Fibroblast of lung (primary cell): ENCODE data around the gene IGFN1. TPM values are rescaled to one million over a fixed set of nuclear protein-coding genes. Genes with fewer than 3 reads are reported as not detected.

ENCODE experiments used
- DNase-seq, 2 donors: peaks; one replicate each; pipeline versions ENCODE4 v3.0.0 to v3.0.0-alpha.2; 2010; ENCODE audit warnings: low read depth in 2 of 2
- H2AFZ ChIP-seq: 2 replicates; pipeline ENCODE4 v1.5.1; 2012; ENCODE audit warnings: low read length, control low read depth, inconsistent platforms
- H3K27ac ChIP-seq: 2 replicates; pipeline ENCODE4 v1.5.1; 2011; ENCODE audit warnings: low read length, control low read depth; ENCODE audit not compliant: insufficient read depth
- H3K27me3 ChIP-seq: 2 replicates; pipeline ENCODE4 v1.5.1; 2011; ENCODE audit warnings: mild to moderate bottlenecking, low read length; ENCODE audit not compliant: control insufficient read depth, insufficient read depth
- H3K36me3 ChIP-seq: 2 replicates; pipeline ENCODE4 v1.5.1; 2011; ENCODE audit warnings: low read length; ENCODE audit not compliant: control insufficient read depth, insufficient read depth
- H3K4me1 ChIP-seq: 2 replicates; pipeline ENCODE4 v1.5.1; 2011; ENCODE audit warnings: low read length; ENCODE audit not compliant: control insufficient read depth, insufficient read depth; ENCODE audit errors: extremely low read depth
- H3K4me2 ChIP-seq: 2 replicates; pipeline ENCODE4 v1.5.1; 2011; ENCODE audit warnings: low read length, control low read depth; ENCODE audit not compliant: insufficient read depth; ENCODE audit errors: extremely low read depth
- H3K4me3 ChIP-seq, 4 experiments: fragments of 200-600 bp in 1 of 4; sonication (generic) in 1 of 4; replicated peaks in 1 of 4; 2 replicates each; pipeline ENCODE4 v1.5.1; 2011 to 2016; ENCODE audit warnings: low read length in 4 of 4, low read depth in 3 of 4, mild to moderate bottlenecking in 3 of 4, control low read depth in 2 of 4, inconsistent platforms in 1 of 4, mixed read lengths in 1 of 4; ENCODE audit not compliant: insufficient read depth in 1 of 4; ENCODE audit errors: control extremely low read depth in 1 of 4
- H3K79me2 ChIP-seq: 2 replicates; pipeline ENCODE4 v1.5.1; 2012; ENCODE audit warnings: mild to moderate bottlenecking, low read length, inconsistent platforms; ENCODE audit not compliant: control insufficient read depth, insufficient read depth
- H3K9ac ChIP-seq: 2 replicates; pipeline ENCODE4 v1.5.1; 2011; ENCODE audit warnings: mild to moderate bottlenecking, low read length, control low read depth; ENCODE audit not compliant: insufficient read depth
- H3K9me3 ChIP-seq: 2 replicates; pipeline ENCODE4 v1.5.1; 2012; ENCODE audit warnings: low read depth, low read length; ENCODE audit not compliant: control insufficient read depth, insufficient read depth
- H4K20me1 ChIP-seq: 2 replicates; pipeline ENCODE4 v1.5.1; 2011; ENCODE audit warnings: low read length; ENCODE audit not compliant: control insufficient read depth, insufficient read depth; ENCODE audit errors: extremely low read depth
- EZH2 ChIP-seq: IDR thresholded peaks from 2 replicates; pipeline ENCODE4 v1.5.1; 2012; ENCODE audit warnings: low read length, control low read depth, mild to moderate bottlenecking; ENCODE audit errors: missing control alignments
- polyA plus RNA-seq, 2 donors: library from polyadenylated mRNA; depleted of rRNA in 1 of 2; stranded (reverse) in 1 of 2; unstranded in 1 of 2; fragments of >200 nt; gene quantifications; 2 replicates each; pipeline ENCODE4 v1.2.1, GENCODE V29; 2011 to 2012; ENCODE audit warnings: missing spikeins in 1 of 2
- total RNA-seq: library from RNA; depleted of rRNA; stranded (reverse); fragments of >200 nt; gene quantifications from 2 replicates; pipeline ENCODE4 v1.2.1, GENCODE V29; 2014
- TF ChIP-seq, protein P1 (sequence below), 2 donors: IDR thresholded peaks in 1 of 2; conservative IDR thresholded peaks in 1 of 2; 1 replicate in 1 of 2; 2 replicates in 1 of 2; pipeline ENCODE4 v1.5.1; 2011 to 2012; ENCODE audit warnings: low read length in 2 of 2, control low read depth in 1 of 2, inconsistent platforms in 1 of 2, low read depth in 1 of 2, mild to moderate bottlenecking in 1 of 2

IGFN1 gene
- total and polyA plus RNA-seq, 2 donors (not counting 1 experiment from before 2014, with no cell fraction given) = 0.17 TPM; not detected in 1

DNA sequence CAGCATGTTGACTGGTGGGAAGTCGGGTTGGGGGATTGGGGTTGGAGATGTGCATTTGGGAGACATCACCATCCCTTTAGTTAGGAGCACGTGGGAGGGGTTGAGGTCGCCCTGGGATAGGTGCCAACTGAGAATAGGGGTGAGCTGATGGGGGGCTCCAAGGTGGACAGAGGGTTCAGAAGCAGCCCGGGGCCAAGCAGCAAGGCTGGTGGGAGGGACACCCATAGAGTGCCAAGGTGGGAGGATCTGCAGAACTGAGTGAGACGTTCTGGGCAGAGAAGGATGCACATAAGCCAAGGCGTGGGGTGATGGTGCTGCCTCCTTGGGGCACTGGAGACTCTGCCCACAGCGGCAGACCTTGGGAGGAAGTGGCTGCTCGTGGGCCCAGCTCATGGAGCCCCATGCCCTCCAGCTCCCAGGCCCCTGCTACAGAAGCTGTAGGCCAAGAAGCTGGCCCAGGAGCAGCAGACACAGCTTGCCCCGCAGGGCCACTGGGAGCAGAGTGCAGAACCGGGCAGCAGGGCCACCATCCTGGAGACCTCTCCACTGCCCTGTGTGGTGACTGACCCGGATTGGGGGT is 61.3 kb downstream of the IGFN1 start:
- H2AFZ ChIP-seq = no peak overlapping the region

DNA sequence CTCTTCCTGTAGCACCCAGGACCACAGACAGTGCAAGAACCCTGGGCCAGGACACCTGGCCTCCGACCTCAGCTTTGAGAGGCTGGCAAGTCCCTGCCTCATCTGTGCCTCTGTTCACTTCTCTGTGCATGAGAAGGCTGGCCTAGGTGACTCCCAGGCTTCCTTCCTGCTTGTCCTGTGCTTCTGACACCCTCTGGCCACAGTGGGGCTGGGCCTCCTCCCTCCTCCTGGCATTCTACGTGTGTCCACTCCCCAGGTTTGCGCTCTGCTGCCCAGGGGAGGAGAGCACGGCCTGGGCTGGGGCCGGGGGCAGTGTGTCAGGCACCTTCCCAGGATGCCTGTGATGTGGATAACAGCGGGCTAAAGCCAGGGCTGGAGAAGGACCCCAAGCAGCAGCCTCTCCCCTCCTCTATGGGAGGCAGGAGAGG is 62.3 kb downstream of the IGFN1 start:
- no peak for DNase-seq
- Histone ChIP-seq H3K79me2 (no peaks in the 10 kb centered on the region), H3K27ac (no peak overlapping the region), H3K4me1 (no peaks in the 10 kb centered on the region), H2AFZ (no peak overlapping the region), H3K27me3 (peaks cover 3% of the 10 kb centered on the region), H3K4me3 (no peak overlapping the region), H4K20me1 (no peaks in the 10 kb centered on the region), H3K36me3 (no peaks in the 10 kb centered on the region), H3K9ac (no peak overlapping the region), H3K9me3 (no peaks in the 10 kb centered on the region), H3K4me2 (no peak overlapping the region)
- TF ChIP-seq, protein P1, sequence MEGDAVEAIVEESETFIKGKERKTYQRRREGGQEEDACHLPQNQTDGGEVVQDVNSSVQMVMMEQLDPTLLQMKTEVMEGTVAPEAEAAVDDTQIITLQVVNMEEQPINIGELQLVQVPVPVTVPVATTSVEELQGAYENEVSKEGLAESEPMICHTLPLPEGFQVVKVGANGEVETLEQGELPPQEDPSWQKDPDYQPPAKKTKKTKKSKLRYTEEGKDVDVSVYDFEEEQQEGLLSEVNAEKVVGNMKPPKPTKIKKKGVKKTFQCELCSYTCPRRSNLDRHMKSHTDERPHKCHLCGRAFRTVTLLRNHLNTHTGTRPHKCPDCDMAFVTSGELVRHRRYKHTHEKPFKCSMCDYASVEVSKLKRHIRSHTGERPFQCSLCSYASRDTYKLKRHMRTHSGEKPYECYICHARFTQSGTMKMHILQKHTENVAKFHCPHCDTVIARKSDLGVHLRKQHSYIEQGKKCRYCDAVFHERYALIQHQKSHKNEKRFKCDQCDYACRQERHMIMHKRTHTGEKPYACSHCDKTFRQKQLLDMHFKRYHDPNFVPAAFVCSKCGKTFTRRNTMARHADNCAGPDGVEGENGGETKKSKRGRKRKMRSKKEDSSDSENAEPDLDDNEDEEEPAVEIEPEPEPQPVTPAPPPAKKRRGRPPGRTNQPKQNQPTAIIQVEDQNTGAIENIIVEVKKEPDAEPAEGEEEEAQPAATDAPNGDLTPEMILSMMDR (conservative IDR thresholded peaks at IDR 0.05 in 1 of 2, IDR thresholded peaks at IDR 0.05 in 1 of 2; ENCODE audit: low read depth in 1 of 2, low read length in 2 of 2) = no peak
- no peak for TF ChIP-seq EZH2

More for the DNA sequence above, 61.3 kb downstream of the IGFN1 start:
- no peak overlapping the region for H3K4me3 ChIP-seq
- DNase-seq = no peak
- no peak overlapping the region for H3K27ac ChIP-seq
- H3K4me1 ChIP-seq = no peaks in the 10 kb centered on the region
- no peak for TF ChIP-seq EZH2
- TF ChIP-seq, protein P1 (conservative IDR thresholded peaks at IDR 0.05 in 1 of 2, IDR thresholded peaks at IDR 0.05 in 1 of 2; ENCODE audit: low read depth in 1 of 2, low read length in 2 of 2) = no peak
- no peaks in the 10 kb centered on the region for H3K36me3 ChIP-seq
- H3K27me3 ChIP-seq = peaks cover 3% of the 10 kb centered on the region
- no peak overlapping the region for H3K4me2 ChIP-seq
- no peaks in the 10 kb centered on the region for H3K79me2 ChIP-seq
- no peak overlapping the region for H3K9ac ChIP-seq
- no peaks in the 10 kb centered on the region for H3K9me3 ChIP-seq
- no peaks in the 10 kb centered on the region for H4K20me1 ChIP-seq

- Histone ChIP-seq H3K27ac (no peak overlapping the region), H3K27me3 (peaks cover 3% of the 10 kb centered on the region), H3K36me3 (no peaks in the 10 kb centered on the region), H4K20me1 (no peaks in the 10 kb centered on the region), H2AFZ (no peak overlapping the region), H3K9me3 (no peaks in the 10 kb centered on the region), H3K4me1 (no peaks in the 10 kb centered on the region), H3K79me2 (no peaks in the 10 kb centered on the region), H3K4me2 (no peak overlapping the region), H3K9ac (no peak overlapping the region), H3K4me3 (no peak overlapping the region)
- no peak for DNase-seq
- TF ChIP-seq, protein P1 (conservative IDR thresholded peaks at IDR 0.05 in 1 of 2, IDR thresholded peaks at IDR 0.05 in 1 of 2; ENCODE audit: low read depth in 1 of 2, low read length in 2 of 2) = no peak
- no peak for TF ChIP-seq EZH2
Measured at GRCh38 chr1:201253411-201253810, 62.8 kb downstream of the IGFN1 start.
